ENCODE data around the gene TIAM1. TPM values are rescaled to one million over a fixed set of nuclear protein-coding genes. Genes with fewer than 3 reads are reported as not detected.

TIAM1 gene
- total RNA-seq, 4 donors from 2014 or later, result 51.0 to 105 (median 85.6) TPM

DNA sequence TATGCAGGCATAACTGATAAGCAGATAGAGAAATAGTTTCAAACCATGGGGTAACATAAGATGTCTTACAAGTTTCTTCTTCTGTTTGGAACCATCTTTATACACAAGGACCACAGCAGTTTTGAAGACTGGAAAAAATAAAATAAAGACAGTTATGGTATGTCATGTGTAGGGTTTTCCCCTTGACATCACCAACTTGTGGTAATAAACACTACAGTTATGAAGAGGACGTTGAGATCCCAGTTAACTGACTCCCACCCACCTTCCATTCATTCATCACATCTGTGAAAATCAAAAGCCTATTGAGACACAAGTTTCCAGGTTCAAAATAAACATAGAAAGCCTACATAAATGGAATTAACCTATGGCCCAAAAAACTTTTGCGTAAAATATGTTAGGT is 213.2 kb downstream of the TIAM1 start:
- no peak for TF ChIP-seq CTCF (IDR thresholded peaks at IDR 0.05)
- TF ChIP-seq POLR2A (IDR thresholded peaks at IDR 0.05), result no peak
- Histone ChIP-seq H3K4me3 (no peak overlapping the region), H3K4me1 (peaks cover 0 to 14% (median 3%) of the 10 kb centered on the region in 3 donors), H3K9me3 (no peaks in the 10 kb centered on the region), H3K27me3 (no peaks in the 10 kb centered on the region), H3K27ac (no peak overlapping the region), H3K36me3 (peaks cover 0 to 100% (median under 1%) of the 10 kb centered on the region in 3 donors)
- no peak for DNase-seq
- WGBS, 2 donors, result 80 to 88% methylated on average over 2 of the region's 2 CpGs
- intact Hi-C loops (cut with DNase I), result no loop called here

- Histone ChIP-seq H3K4me3 (no peak overlapping the region), H3K27me3 (no peaks in the 10 kb centered on the region), H3K4me1 (peaks cover 0 to 8% (median 3%) of the 10 kb centered on the region in 3 donors), H3K9me3 (no peaks in the 10 kb centered on the region), H3K27ac (no peak overlapping the region), H3K36me3 (peaks cover 0 to 100% (median 4%) of the 10 kb centered on the region in 3 donors)
- no peak for TF ChIP-seq CTCF (IDR thresholded peaks at IDR 0.05)
- no peak for TF ChIP-seq POLR2A (IDR thresholded peaks at IDR 0.05)
- 62 to 67% methylated on average over 5 of the region's 5 CpGs for WGBS, 2 donors
- no peak for DNase-seq
- intact Hi-C loops (cut with DNase I), result no loop called here
These were observed 215.8 kb downstream of the TIAM1 start for GRCh38 chr21:31128234-31128633.

DNA sequence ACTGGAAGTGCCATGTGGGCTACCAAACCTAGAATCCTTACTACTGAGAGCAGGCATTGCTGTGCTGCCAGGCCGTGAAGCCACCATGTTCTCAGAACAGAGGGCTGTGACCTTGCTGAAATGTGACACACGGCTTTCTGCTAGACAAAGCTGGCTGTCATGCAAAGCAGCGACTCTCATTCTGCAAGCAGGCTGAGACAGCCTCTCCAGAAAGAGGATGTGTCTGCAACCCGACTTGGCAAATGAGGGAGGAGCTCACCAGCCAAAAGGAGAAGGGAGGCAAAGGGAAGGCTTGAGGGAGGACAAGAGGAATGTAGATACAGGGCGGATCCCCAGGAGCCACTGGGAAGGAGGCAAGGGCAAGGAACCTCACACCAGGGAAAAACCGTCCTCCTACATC is 220.1 kb downstream of the TIAM1 start:
- no peaks in the 10 kb centered on the region for H3K4me1 ChIP-seq
- no peaks in the 10 kb centered on the region for H3K27me3 ChIP-seq
- intact Hi-C loops (cut with DNase I), result no loop called here
- H3K27ac ChIP-seq, result no peak overlapping the region
- 64 to 86% methylated on average over 5 to 6 of the region's 6 CpGs for WGBS, 2 donors
- no peak for DNase-seq
- H3K36me3 ChIP-seq, result peaks cover 5 to 98% (median 12%) of the 10 kb centered on the region in 3 donors
- no peak overlapping the region for H3K4me3 ChIP-seq
- TF ChIP-seq CTCF (IDR thresholded peaks at IDR 0.05), result no peak
- H3K9me3 ChIP-seq, result no peaks in the 10 kb centered on the region

- TF ChIP-seq POLR2A (IDR thresholded peaks at IDR 0.05), result no peak
- TF ChIP-seq CTCF (IDR thresholded peaks at IDR 0.05), result no peak
- 88 to 91% methylated on average over 6 of the region's 6 CpGs for WGBS, 2 donors
- Histone ChIP-seq H3K27me3 (no peaks in the 10 kb centered on the region), H3K9me3 (no peaks in the 10 kb centered on the region), H3K4me3 (no peak overlapping the region), H3K36me3 (peaks cover 5 to 57% (median 8%) of the 10 kb centered on the region in 3 donors), H3K27ac (no peak overlapping the region), H3K4me1 (peaks cover 3 to 19% (median 6%) of the 10 kb centered on the region in 3 donors)
- intact Hi-C loops (cut with DNase I), result no loop called here
- no peak for DNase-seq
These were observed 224.9 kb downstream of the TIAM1 start for GRCh38 chr21:31119199-31119598.

DNA sequence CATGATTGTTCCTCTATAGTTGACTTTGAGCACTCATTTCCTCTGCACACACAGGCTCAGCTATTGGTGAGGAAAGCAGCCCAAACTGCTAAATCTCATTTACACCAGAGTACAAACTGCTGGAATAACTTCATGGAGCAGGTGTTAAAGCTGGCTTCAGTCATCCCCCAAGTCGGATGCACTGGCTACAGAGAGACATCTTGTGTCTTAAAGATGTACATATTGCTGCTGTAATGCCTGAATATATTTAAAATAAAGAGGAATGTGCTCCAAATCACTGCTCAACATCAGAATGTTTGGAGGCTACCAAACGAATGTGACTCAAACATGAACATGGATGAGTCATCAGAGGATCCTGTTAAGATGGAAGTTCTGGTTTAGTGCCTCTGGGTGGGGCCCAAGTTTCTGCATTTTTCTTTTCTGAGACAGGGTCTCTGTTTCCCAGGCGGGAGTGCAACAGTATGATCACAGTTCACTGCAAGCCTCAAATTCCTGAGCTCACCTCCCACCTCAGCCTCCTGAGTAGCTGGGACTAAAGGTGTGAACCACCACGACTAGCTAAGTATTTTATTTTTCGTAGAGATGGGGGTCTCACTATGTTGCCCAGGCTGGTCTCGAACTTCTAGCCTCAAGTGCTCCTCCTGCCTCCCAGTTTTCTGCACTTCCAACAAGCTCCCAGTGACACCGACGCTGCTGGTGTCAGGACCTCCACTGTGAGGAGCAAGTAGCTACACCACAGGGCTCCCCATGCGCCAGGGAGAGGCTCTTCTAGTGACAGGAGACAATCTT is 226.7 kb downstream of the TIAM1 start:
- WGBS, 2 donors, result 46 to 68% methylated on average over 5 to 9 of the region's 9 CpGs
- intact Hi-C loops (cut with DNase I), result no loop called here
- TF ChIP-seq POLR2A (IDR thresholded peaks at IDR 0.05) (no peak), CTCF (IDR thresholded peaks at IDR 0.05) (no peak)
- no peak overlapping the region for H3K4me3 ChIP-seq
- no peak for DNase-seq
- H3K9me3 ChIP-seq, result no peaks in the 10 kb centered on the region
- H3K36me3 ChIP-seq, result peaks cover 0 to 40% (median 8%) of the 10 kb centered on the region in 3 donors
- H3K4me1 ChIP-seq, result peaks cover 3 to 19% (median 6%) of the 10 kb centered on the region in 3 donors
- H3K27me3 ChIP-seq, result no peaks in the 10 kb centered on the region
- H3K27ac ChIP-seq, result peak overlapping the region in 3 of 4 donors; percentile 20 to 36 (median 30)
